GM21529 (cell line): ENCODE data around the gene HOPX.
"Not testable (repeated sequence)": the region's sequence is repeated elsewhere in the genome, so short reads cannot be mapped to it uniquely, and the experiment has no call there.

Source experiments
- ATAC-seq: cut with Tn5 transposase; IDR thresholded peaks from one replicate; pipeline ENCODE4 v1.9.1; 2021; ENCODE audit not compliant: unreplicated experiment

HOPX gene

GRCh38 chr4:56630876-56631666, 50.0 kb downstream of the HOPX start:
- ATAC-seq: no peak

GRCh38 chr4:56628592-56628991, 52.5 kb downstream of the HOPX start:
- no peak for ATAC-seq

GRCh38 chr4:56627985-56628384, 53.1 kb downstream of the HOPX start:
- ATAC-seq: no peak

- ATAC-seq: no peak
Measured at GRCh38 chr4:56627375-56627774, 53.7 kb downstream of the HOPX start.

GRCh38 chr4:56626963-56627362, 54.1 kb downstream of the HOPX start:
- ATAC-seq: no peak

GRCh38 chr4:56626420-56626819, 54.7 kb downstream of the HOPX start:
- ATAC-seq: no peak

- ATAC-seq: no peak
Measured at GRCh38 chr4:56622176-56622575, 58.9 kb downstream of the HOPX start.

- no peak for ATAC-seq
Measured at GRCh38 chr4:56619816-56620215, 61.3 kb downstream of the HOPX start.

- no peak for ATAC-seq
Measured at GRCh38 chr4:56619160-56619559, 61.9 kb downstream of the HOPX start.

- ATAC-seq: no peak
Measured at GRCh38 chr4:56618734-56619133, 62.4 kb downstream of the HOPX start.

- no peak for ATAC-seq
Measured at GRCh38 chr4:56613101-56613862, 67.8 kb downstream of the HOPX start.

- ATAC-seq: no peak
Measured at GRCh38 chr4:56612282-56612681, 68.8 kb downstream of the HOPX start.

GRCh38 chr4:56611501-56611900, 69.6 kb downstream of the HOPX start:
- ATAC-seq: no peak

- ATAC-seq: not testable (repeated sequence)
Measured at GRCh38 chr4:56610170-56610569, 70.9 kb downstream of the HOPX start.

- no peak for ATAC-seq
Measured at GRCh38 chr4:56607926-56608325, 73.2 kb downstream of the HOPX start.

GRCh38 chr4:56606385-56606784, 74.7 kb downstream of the HOPX start:
- ATAC-seq: no peak

GRCh38 chr4:56605464-56605863, 75.6 kb downstream of the HOPX start:
- not testable (repeated sequence) for ATAC-seq

- no peak for ATAC-seq
Measured at GRCh38 chr4:56603297-56603696, 77.8 kb downstream of the HOPX start.
